ENCODE measurements around the gene TTC24.

Gene TTC24

GRCh38 chr1:156595016-156595415 is 15.5 kb downstream of the TTC24 start:
- H3K9me3 ChIP-seq (ENCODE audit: insufficient read depth, low read length) = no peaks in the 10 kb centered on the region
- H4K20me1 ChIP-seq (ENCODE audit: low read depth, low read length) = no peaks in the 10 kb centered on the region
- no peak overlapping the region for H3K4me2 ChIP-seq (ENCODE audit: low read depth, low read length, poor library complexity, severe bottlenecking)
- no peaks in the 10 kb centered on the region for H3K9me2 ChIP-seq (replicated peaks; ENCODE audit: insufficient read depth, low read length)
- H3K79me2 ChIP-seq (ENCODE audit: insufficient read depth, low read length) = peaks cover 19% of the 10 kb centered on the region
- H2AFZ ChIP-seq (ENCODE audit: low read depth, low read length, severe bottlenecking) = no peak overlapping the region
- peaks cover 37% of the 10 kb centered on the region for H3F3A ChIP-seq (ENCODE audit: insufficient read depth)
- H3K36me3 ChIP-seq (ENCODE audit: low read length) = no peaks in the 10 kb centered on the region
- no peak overlapping the region for H3K4me3 ChIP-seq (ENCODE audit: insufficient read depth, low read length, poor library complexity, severe bottlenecking)
- no peaks in the 10 kb centered on the region for H3K27me3 ChIP-seq (ENCODE audit: low read length)
- TF ChIP-seq EZH2phosphoT487 (conservative IDR thresholded peaks at IDR 0.05; ENCODE audit: low read length) = no peak
- TF ChIP-seq, protein P1, sequence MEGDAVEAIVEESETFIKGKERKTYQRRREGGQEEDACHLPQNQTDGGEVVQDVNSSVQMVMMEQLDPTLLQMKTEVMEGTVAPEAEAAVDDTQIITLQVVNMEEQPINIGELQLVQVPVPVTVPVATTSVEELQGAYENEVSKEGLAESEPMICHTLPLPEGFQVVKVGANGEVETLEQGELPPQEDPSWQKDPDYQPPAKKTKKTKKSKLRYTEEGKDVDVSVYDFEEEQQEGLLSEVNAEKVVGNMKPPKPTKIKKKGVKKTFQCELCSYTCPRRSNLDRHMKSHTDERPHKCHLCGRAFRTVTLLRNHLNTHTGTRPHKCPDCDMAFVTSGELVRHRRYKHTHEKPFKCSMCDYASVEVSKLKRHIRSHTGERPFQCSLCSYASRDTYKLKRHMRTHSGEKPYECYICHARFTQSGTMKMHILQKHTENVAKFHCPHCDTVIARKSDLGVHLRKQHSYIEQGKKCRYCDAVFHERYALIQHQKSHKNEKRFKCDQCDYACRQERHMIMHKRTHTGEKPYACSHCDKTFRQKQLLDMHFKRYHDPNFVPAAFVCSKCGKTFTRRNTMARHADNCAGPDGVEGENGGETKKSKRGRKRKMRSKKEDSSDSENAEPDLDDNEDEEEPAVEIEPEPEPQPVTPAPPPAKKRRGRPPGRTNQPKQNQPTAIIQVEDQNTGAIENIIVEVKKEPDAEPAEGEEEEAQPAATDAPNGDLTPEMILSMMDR (IDR thresholded peaks at IDR 0.05; ENCODE audit: insufficient read depth, low read length, poor library complexity, severe bottlenecking) = no peak
- no peak overlapping the region for H3K9ac ChIP-seq (ENCODE audit: low read length)
- no peak overlapping the region for H3K27ac ChIP-seq (ENCODE audit: low read depth, low read length)

- H3K4me3 ChIP-seq (ENCODE audit: insufficient read depth, low read length, poor library complexity, severe bottlenecking) = no peak overlapping the region
- no peaks in the 10 kb centered on the region for H3K9me2 ChIP-seq (replicated peaks; ENCODE audit: insufficient read depth, low read length)
- no peaks in the 10 kb centered on the region for H3K9me3 ChIP-seq (ENCODE audit: insufficient read depth, low read length)
- H3K4me2 ChIP-seq (ENCODE audit: low read depth, low read length, poor library complexity, severe bottlenecking) = no peak overlapping the region
- peaks cover 41% of the 10 kb centered on the region for H3F3A ChIP-seq (ENCODE audit: insufficient read depth)
- no peak overlapping the region for H2AFZ ChIP-seq (ENCODE audit: low read depth, low read length, severe bottlenecking)
- peaks cover 33% of the 10 kb centered on the region for H3K79me2 ChIP-seq (ENCODE audit: insufficient read depth, low read length)
- H4K20me1 ChIP-seq (ENCODE audit: low read depth, low read length) = no peaks in the 10 kb centered on the region
- H3K27ac ChIP-seq (ENCODE audit: low read depth, low read length) = no peak overlapping the region
- no peaks in the 10 kb centered on the region for H3K36me3 ChIP-seq (ENCODE audit: low read length)
- TF ChIP-seq EZH2phosphoT487 (conservative IDR thresholded peaks at IDR 0.05; ENCODE audit: low read length) = no peak
- TF ChIP-seq, protein P1 (IDR thresholded peaks at IDR 0.05; ENCODE audit: insufficient read depth, low read length, poor library complexity, severe bottlenecking) = no peak
- no peaks in the 10 kb centered on the region for H3K27me3 ChIP-seq (ENCODE audit: low read length)
- no peak overlapping the region for H3K9ac ChIP-seq (ENCODE audit: low read length)
These were observed 16.9 kb downstream of the TTC24 start for GRCh38 chr1:156596426-156596825.

DNA sequence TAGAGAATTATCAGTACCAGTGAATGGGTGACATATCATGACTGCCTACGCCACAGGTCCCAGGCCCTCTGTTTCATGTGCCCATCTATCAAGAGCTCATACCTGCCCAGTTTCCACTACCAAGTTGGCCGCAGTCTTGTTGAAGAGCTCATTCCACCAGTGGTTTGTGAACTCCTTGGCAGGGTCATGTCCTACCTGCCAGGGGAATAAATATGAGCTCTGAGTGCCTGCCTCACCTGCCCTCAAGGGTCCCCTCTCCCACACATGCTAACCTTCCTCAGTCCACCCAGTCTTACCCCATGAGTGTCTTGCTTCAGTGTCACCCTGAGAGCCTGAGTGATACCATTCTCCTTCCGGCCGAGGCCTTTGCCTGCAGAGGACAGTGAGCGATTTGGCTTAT is 18.6 kb downstream of the TTC24 start:
- Histone ChIP-seq H3K9me2 (replicated peaks; ENCODE audit: insufficient read depth, low read length) (no peaks in the 10 kb centered on the region), H3K27ac (ENCODE audit: low read depth, low read length) (no peak overlapping the region), H3F3A (ENCODE audit: insufficient read depth) (peaks cover 44% of the 10 kb centered on the region), H3K4me2 (ENCODE audit: low read depth, low read length, poor library complexity, severe bottlenecking) (no peak overlapping the region), H4K20me1 (ENCODE audit: low read depth, low read length) (no peaks in the 10 kb centered on the region), H3K9ac (ENCODE audit: low read length) (no peak overlapping the region), H3K79me2 (ENCODE audit: insufficient read depth, low read length) (peaks cover 32% of the 10 kb centered on the region), H3K36me3 (ENCODE audit: low read length) (no peaks in the 10 kb centered on the region), H3K27me3 (ENCODE audit: low read length) (no peaks in the 10 kb centered on the region), H2AFZ (ENCODE audit: low read depth, low read length, severe bottlenecking) (no peak overlapping the region), H3K9me3 (ENCODE audit: insufficient read depth, low read length) (no peaks in the 10 kb centered on the region), H3K4me3 (ENCODE audit: insufficient read depth, low read length, poor library complexity, severe bottlenecking) (no peak overlapping the region)
- TF ChIP-seq, protein P1 (IDR thresholded peaks at IDR 0.05; ENCODE audit: insufficient read depth, low read length, poor library complexity, severe bottlenecking) = no peak
- TF ChIP-seq EZH2phosphoT487 (conservative IDR thresholded peaks at IDR 0.05; ENCODE audit: low read length) = no peak

All from SU-DHL-6 (cell line).